ENCODE measurements around the gene SRSF11.

DNA sequence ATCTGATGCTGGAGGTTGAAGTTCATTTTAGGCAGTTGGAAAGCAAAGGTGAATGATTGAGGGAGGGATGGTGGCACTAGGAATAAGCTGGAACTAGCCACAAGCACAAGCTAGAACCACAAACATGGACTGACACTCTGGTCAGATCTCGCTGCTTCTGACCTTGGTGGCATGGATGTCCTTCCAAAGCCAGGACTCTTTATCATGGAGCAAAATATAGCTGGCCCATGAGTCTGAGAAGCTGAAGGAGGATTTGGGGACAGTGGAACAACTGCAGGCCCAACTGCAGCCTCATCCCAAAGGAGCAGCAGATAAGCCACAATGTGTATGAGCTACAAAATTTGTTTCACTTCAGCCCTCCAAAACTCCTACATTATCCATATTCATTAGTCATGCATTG, 35.5 kb downstream of the SRSF11 start:
- TF ChIP-seq, protein P1, sequence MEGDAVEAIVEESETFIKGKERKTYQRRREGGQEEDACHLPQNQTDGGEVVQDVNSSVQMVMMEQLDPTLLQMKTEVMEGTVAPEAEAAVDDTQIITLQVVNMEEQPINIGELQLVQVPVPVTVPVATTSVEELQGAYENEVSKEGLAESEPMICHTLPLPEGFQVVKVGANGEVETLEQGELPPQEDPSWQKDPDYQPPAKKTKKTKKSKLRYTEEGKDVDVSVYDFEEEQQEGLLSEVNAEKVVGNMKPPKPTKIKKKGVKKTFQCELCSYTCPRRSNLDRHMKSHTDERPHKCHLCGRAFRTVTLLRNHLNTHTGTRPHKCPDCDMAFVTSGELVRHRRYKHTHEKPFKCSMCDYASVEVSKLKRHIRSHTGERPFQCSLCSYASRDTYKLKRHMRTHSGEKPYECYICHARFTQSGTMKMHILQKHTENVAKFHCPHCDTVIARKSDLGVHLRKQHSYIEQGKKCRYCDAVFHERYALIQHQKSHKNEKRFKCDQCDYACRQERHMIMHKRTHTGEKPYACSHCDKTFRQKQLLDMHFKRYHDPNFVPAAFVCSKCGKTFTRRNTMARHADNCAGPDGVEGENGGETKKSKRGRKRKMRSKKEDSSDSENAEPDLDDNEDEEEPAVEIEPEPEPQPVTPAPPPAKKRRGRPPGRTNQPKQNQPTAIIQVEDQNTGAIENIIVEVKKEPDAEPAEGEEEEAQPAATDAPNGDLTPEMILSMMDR (IDR thresholded peaks at IDR 0.05) = no peak
- no peak for TF ChIP-seq POLR2A (IDR thresholded peaks at IDR 0.05)
